Esophagus squamous epithelium (tissue), 5 donors: ENCODE data around the gene TAF4. TPM values are rescaled to one million over a fixed set of nuclear protein-coding genes. Genes with fewer than 3 reads are reported as not detected.

Experiments
- DNase-seq: peaks from one replicate; lab custom pipeline; 2025; lab: John Stamatoyannopoulos, UW
- H3K27ac ChIP-seq, 4 donors: fragments of 200-600 bp; sonication (generic); one replicate each; pipeline ENCODE4 v1.5.1; 2016 to 2019; ENCODE audit warnings: mild to moderate bottlenecking in 1 of 4
- H3K27me3 ChIP-seq, 4 donors: fragments of 200-600 bp; sonication (generic); 1 replicate in 3 of 4; 2 replicates in 1 of 4; pipeline versions ENCODE4 v1.5.1 to v1.6.0; 2017 to 2021; ENCODE audit warnings: antibody characterized with exemption in 1 of 4
- H3K36me3 ChIP-seq, 3 donors: fragments of 200-600 bp; sonication (generic); one replicate each; pipeline ENCODE4 v1.5.1; 2016 to 2019
- H3K4me1 ChIP-seq, 3 donors: fragments of 200-600 bp; sonication (generic); one replicate each; pipeline ENCODE4 v1.5.1; 2017 to 2019
- H3K4me3 ChIP-seq, 4 donors: fragments of 200-600 bp; sonication (generic); 1 replicate in 3 of 4; 2 replicates in 1 of 4; pipeline ENCODE4 v1.5.1; 2016 to 2019; ENCODE audit warnings: mild to moderate bottlenecking in 2 of 4, moderate library complexity in 1 of 4
- H3K9me3 ChIP-seq, 3 donors: fragments of 200-600 bp; sonication (generic); one replicate each; pipeline ENCODE4 v1.5.1; 2016 to 2019
- POLR2A ChIP-seq, 4 donors: fragments of 450-650 bp; IDR thresholded peaks; one replicate each; pipeline ENCODE4 v1.6.1; 2017; ENCODE audit warnings: antibody characterized with exemption in 4 of 4, mild to moderate bottlenecking in 4 of 4, moderate library complexity in 3 of 4
- WGBS, 2 donors: methylation state at CpG; one replicate each; pipeline ENCODE4 v1.1.5; 2018; 5-methylcytosine and 5-hydroxymethylcytosine counted together
- intact Hi-C: fragments of 100-400 bp; cut with DNase I; formaldehyde crosslinking; loops from one replicate; pipeline ENCODE4 v1.15.0; 2022
- total RNA-seq, 4 donors: library from RNA; depleted of rRNA; stranded (reverse); fragments of >200 nt; gene quantifications; one replicate each; pipeline ENCODE4 v1.1.0, GENCODE V29; 2016
- TF ChIP-seq, protein P1 (sequence below), 6 experiments: fragments of 450-650 bp in 4 of 6; fragments of 200-600 bp in 2 of 6; sonication (generic) in 2 of 6; IDR thresholded peaks; one replicate each; pipeline ENCODE4 v1.5.1; 2016 to 2019; ENCODE audit warnings: antibody characterized with exemption in 6 of 6, mild to moderate bottlenecking in 4 of 6, moderate library complexity in 4 of 6
- donor health status: DM: yes; HTN: yes; CAD: no.

The TAF4 gene
- total RNA-seq, 4 donors from 2014 or later, result 4.9 to 16.5 (median 14.4) TPM

GRCh38 chr20:61991476-61991875 lies 74.2 kb downstream of the TAF4 start:
- 95% methylated on average over 4 to 6 of the region's 6 CpGs for WGBS, 2 donors
- DNase-seq, result no peak

DNA sequence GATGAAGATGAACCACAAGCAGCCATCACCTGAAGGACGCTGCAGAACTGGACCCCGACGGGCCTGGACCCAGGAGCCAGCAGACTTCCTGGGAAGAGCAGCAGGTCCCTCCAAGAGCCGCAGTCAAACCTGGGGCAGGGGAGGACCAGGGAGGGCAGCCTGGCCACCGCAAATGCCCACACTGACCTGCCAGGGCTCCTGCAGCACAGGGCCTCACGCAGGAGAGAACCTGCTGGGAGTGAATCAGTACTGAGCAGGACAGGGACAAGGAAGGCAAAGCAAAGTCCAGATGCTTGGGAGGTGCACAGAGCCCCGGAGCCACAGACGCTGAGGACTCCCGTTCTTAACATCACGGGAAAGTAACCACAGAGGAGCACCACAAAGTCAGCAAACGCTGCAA lies 75.2 kb downstream of the TAF4 start:
- Histone ChIP-seq H3K27ac (no peak overlapping the region), H3K4me3 (no peak overlapping the region), H3K4me1 (no peaks in the 10 kb centered on the region), H3K27me3 (no peaks in the 10 kb centered on the region), H3K9me3 (peaks cover 0 to 21% (median 10%) of the 10 kb centered on the region in 3 donors), H3K36me3 (peaks cover 15 to 95% (median 29%) of the 10 kb centered on the region in 3 donors)
- intact Hi-C loops, result no loop called here
- TF ChIP-seq, protein P1, sequence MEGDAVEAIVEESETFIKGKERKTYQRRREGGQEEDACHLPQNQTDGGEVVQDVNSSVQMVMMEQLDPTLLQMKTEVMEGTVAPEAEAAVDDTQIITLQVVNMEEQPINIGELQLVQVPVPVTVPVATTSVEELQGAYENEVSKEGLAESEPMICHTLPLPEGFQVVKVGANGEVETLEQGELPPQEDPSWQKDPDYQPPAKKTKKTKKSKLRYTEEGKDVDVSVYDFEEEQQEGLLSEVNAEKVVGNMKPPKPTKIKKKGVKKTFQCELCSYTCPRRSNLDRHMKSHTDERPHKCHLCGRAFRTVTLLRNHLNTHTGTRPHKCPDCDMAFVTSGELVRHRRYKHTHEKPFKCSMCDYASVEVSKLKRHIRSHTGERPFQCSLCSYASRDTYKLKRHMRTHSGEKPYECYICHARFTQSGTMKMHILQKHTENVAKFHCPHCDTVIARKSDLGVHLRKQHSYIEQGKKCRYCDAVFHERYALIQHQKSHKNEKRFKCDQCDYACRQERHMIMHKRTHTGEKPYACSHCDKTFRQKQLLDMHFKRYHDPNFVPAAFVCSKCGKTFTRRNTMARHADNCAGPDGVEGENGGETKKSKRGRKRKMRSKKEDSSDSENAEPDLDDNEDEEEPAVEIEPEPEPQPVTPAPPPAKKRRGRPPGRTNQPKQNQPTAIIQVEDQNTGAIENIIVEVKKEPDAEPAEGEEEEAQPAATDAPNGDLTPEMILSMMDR (IDR thresholded peaks at IDR 0.05), result no peak
- TF ChIP-seq POLR2A (IDR thresholded peaks at IDR 0.05), result no peak
- DNase-seq, result no peak
- WGBS, 2 donors, result 86 to 90% methylated on average over 10 to 11 of the region's 11 CpGs

More at GRCh38 chr20:61991476-61991875, 74.2 kb downstream of the TAF4 start:
- peaks cover 0 to 21% (median 10%) of the 10 kb centered on the region in 3 donors for H3K9me3 ChIP-seq
- H3K27me3 ChIP-seq, result no peaks in the 10 kb centered on the region
- H3K36me3 ChIP-seq, result peaks cover 15 to 96% (median 34%) of the 10 kb centered on the region in 3 donors
- no peak overlapping the region for H3K27ac ChIP-seq
- TF ChIP-seq, protein P1 (IDR thresholded peaks at IDR 0.05), result no peak
- TF ChIP-seq POLR2A (IDR thresholded peaks at IDR 0.05), result no peak
- H3K4me3 ChIP-seq, result no peak overlapping the region
- intact Hi-C loops, result no loop called here
- H3K4me1 ChIP-seq, result no peaks in the 10 kb centered on the region

- Histone ChIP-seq H3K36me3 (peaks cover 15 to 94% (median 27%) of the 10 kb centered on the region in 3 donors), H3K9me3 (peaks cover 0 to 21% (median 10%) of the 10 kb centered on the region in 3 donors), H3K27ac (no peak overlapping the region), H3K4me3 (no peak overlapping the region), H3K27me3 (no peaks in the 10 kb centered on the region), H3K4me1 (no peaks in the 10 kb centered on the region)
- intact Hi-C loops, result no loop called here
- WGBS, 2 donors, result 84 to 91% methylated on average over 12 to 14 of the region's 14 CpGs
- no peak for DNase-seq
- TF ChIP-seq POLR2A (IDR thresholded peaks at IDR 0.05), result no peak
- TF ChIP-seq, protein P1 (IDR thresholded peaks at IDR 0.05), result no peak
Observed at GRCh38 chr20:61989741-61990140, 75.9 kb downstream of the TAF4 start.

GRCh38 chr20:61988665-61989064 lies 77.0 kb downstream of the TAF4 start:
- TF ChIP-seq POLR2A (IDR thresholded peaks at IDR 0.05), result no peak
- TF ChIP-seq, protein P1 (IDR thresholded peaks at IDR 0.05), result no peak
- Histone ChIP-seq H3K9me3 (peaks cover 0 to 21% (median 10%) of the 10 kb centered on the region in 3 donors), H3K36me3 (peaks cover 15 to 93% (median 18%) of the 10 kb centered on the region in 3 donors), H3K4me1 (no peaks in the 10 kb centered on the region), H3K27ac (no peak overlapping the region), H3K27me3 (no peaks in the 10 kb centered on the region), H3K4me3 (no peak overlapping the region)
- WGBS, 2 donors, result 94 to 95% methylated on average over 15 to 17 of the region's 18 CpGs
- DNase-seq, result no peak
- intact Hi-C loops, result no loop called here

DNA sequence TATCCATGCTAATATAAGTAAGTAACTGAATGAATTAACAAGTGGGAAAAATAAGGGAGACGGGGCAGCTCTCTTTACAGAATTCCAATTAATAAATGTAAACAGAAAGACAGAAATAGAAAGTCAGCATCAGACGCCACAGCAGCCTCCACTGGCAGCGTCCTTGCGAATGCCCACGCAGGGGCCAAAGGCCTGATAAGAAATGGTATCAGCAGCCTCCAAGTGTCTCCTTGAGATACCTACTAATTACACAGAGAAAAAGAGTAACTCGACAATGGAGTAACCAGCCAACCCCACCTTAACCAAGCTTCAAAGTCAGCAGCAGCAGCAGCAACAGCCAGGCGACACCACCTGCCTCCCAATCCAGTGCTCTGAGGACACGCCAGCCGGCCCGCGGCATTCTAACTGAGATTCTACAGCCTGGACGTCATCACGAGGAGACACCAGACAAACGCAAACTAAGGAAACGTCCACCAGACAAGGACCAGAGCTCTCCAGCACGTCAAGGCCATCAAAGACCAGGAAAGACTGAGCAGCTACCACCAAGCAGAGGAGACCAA lies 78.8 kb downstream of the TAF4 start:
- Histone ChIP-seq H3K27me3 (no peaks in the 10 kb centered on the region), H3K4me3 (no peak overlapping the region), H3K27ac (no peak overlapping the region), H3K4me1 (no peaks in the 10 kb centered on the region), H3K36me3 (peaks cover 0 to 87% (median 4%) of the 10 kb centered on the region in 3 donors), H3K9me3 (peaks cover 0 to 12% (median 7%) of the 10 kb centered on the region in 3 donors)
- WGBS, 2 donors, result 87 to 89% methylated on average over 9 to 14 of the region's 16 CpGs
- DNase-seq, result no peak
- intact Hi-C loops, result no loop called here
- TF ChIP-seq POLR2A (IDR thresholded peaks at IDR 0.05), result no peak
- TF ChIP-seq, protein P1 (IDR thresholded peaks at IDR 0.05), result no peak
